ENCODE results near the gene RPS15.
A peak's percentile ranks its signal among the peaks of the same experiment; 100 is the strongest.

- TF ChIP-seq, protein P1, sequence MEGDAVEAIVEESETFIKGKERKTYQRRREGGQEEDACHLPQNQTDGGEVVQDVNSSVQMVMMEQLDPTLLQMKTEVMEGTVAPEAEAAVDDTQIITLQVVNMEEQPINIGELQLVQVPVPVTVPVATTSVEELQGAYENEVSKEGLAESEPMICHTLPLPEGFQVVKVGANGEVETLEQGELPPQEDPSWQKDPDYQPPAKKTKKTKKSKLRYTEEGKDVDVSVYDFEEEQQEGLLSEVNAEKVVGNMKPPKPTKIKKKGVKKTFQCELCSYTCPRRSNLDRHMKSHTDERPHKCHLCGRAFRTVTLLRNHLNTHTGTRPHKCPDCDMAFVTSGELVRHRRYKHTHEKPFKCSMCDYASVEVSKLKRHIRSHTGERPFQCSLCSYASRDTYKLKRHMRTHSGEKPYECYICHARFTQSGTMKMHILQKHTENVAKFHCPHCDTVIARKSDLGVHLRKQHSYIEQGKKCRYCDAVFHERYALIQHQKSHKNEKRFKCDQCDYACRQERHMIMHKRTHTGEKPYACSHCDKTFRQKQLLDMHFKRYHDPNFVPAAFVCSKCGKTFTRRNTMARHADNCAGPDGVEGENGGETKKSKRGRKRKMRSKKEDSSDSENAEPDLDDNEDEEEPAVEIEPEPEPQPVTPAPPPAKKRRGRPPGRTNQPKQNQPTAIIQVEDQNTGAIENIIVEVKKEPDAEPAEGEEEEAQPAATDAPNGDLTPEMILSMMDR (IDR thresholded peaks at IDR 0.05) = peak; percentile 93 to 97 (median 95)
- TF ChIP-seq POLR2AphosphoS5 (IDR thresholded peaks at IDR 0.05) (no peak), POLR2A (IDR thresholded peaks at IDR 0.05) (no peak), EP300 (IDR thresholded peaks at IDR 0.05) (no peak)
Measured at GRCh38 chr19:1445185-1445931, 7.2 kb downstream of the RPS15 start.

Data from upper lobe of left lung (tissue), 4 donors.